Omental fat pad (tissue), 4 donors: ENCODE measurements around the gene GLP2R. TPM values are rescaled to one million over a fixed set of nuclear protein-coding genes. Genes with fewer than 3 reads are reported as not detected.

Source experiments
- ATAC-seq: fragments of 150-250 bp; one replicate; pipeline ENCODE4 v1.9.1; 2016; ENCODE audit warnings: mild to moderate bottlenecking, moderate library complexity; ENCODE audit not compliant: low FRiP score
- DNase-seq: peaks from one replicate; pipeline ENCODE4 v3.0.0-alpha.2; 2019; ENCODE audit warnings: low spot score
- CTCF ChIP-seq, 3 donors: fragments of 450-650 bp; IDR thresholded peaks; one replicate each; pipeline ENCODE4 v1.5.1; 2016 to 2017; ENCODE audit warnings: antibody characterized with exemption in 3 of 3, mild to moderate bottlenecking in 3 of 3, moderate library complexity in 2 of 3
- total RNA-seq, 4 donors: library from RNA; depleted of rRNA; stranded (reverse); fragments of >200 nt; gene quantifications; one replicate each; pipeline ENCODE4 v1.1.0, GENCODE V29; 2016

Gene GLP2R
- total RNA-seq, 4 donors from 2014 or later, result 11.2 to 33.0 (median 21.3) TPM

GRCh38 chr17:9824094-9824493, 1.6 kb upstream of the GLP2R start:
- ATAC-seq, result no peak
- TF ChIP-seq CTCF (IDR thresholded peaks at IDR 0.05), result no peak
- DNase-seq, result no peak

- ATAC-seq (no peak), DNase-seq (no peak)
- TF ChIP-seq CTCF (IDR thresholded peaks at IDR 0.05), result no peak
Measured at GRCh38 chr17:9824797-9825338, 856 bp upstream of the GLP2R start.

- ATAC-seq (peak; percentile 71), DNase-seq (no peak)
- no peak for TF ChIP-seq CTCF (IDR thresholded peaks at IDR 0.05)
Measured at GRCh38 chr17:9828296-9829295, 2.9 kb downstream of the GLP2R start.

GRCh38 chr17:9829343-9829742, 3.6 kb downstream of the GLP2R start:
- DNase-seq (no peak), ATAC-seq (no peak)
- no peak for TF ChIP-seq CTCF (IDR thresholded peaks at IDR 0.05)

GRCh38 chr17:9830711-9831110, 5.0 kb downstream of the GLP2R start:
- ATAC-seq (no peak), DNase-seq (no peak)
- no peak for TF ChIP-seq CTCF (IDR thresholded peaks at IDR 0.05)

GRCh38 chr17:9833922-9834321, 8.2 kb downstream of the GLP2R start:
- DNase-seq (no peak), ATAC-seq (no peak)
- TF ChIP-seq CTCF (IDR thresholded peaks at IDR 0.05), result no peak
